HG02885 (cell line): ENCODE results near the gene COCH.

Experiments used
- ATAC-seq: cut with Tn5 transposase; IDR thresholded peaks from one replicate; pipeline ENCODE4 v1.9.1; 2021; ENCODE audit warnings: mild to moderate bottlenecking; ENCODE audit not compliant: unreplicated experiment, poor library complexity

The COCH gene

DNA sequence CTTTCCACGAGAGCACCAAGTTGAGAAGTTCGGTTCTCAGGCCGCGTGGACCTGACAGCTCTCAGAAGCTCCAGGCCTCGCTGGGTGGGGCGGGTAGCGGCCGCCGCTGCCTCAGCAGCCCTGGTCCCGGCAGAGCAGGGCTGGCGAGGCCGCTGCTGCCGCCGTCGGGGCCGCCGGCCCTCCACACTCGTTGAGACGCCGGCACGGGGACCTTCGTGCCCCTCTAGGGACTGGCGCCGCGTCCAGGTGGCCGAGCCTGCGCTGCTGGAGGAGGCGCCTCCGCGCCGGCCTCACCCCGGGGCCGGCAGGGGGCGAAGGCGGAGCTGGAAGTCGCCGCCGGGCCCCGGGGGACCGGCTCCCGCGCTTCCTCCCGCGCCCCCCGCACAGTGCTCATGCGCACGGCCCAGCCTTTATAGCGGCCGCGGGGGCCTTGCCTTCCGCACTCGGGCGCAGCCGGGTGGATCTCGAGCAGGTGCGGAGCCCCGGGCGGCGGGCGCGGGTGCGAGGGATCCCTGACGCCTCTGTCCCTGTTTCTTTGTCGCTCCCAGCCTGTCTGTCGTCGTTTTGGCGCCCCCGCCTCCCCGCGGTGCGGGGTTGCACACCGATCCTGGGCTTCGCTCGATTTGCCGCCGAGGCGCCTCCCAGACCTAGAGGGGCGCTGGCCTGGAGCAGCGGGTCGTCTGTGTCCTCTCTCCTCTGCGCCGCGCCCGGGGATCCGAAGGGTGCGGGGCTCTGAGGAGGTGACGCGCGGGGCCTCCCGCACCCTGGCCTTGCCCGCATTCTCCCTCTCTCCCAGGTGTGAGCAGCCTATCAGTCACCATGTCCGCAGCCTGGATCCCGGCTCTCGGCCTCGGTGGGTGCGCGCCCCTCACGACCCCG is at the start of gene COCH:
Gene COCH (plus strand): TSS at position 440 of the 879 bp plus-strand sequence. CDS start 380 bp downstream, at position 820.
- peak; percentile 76 for ATAC-seq

DNA sequence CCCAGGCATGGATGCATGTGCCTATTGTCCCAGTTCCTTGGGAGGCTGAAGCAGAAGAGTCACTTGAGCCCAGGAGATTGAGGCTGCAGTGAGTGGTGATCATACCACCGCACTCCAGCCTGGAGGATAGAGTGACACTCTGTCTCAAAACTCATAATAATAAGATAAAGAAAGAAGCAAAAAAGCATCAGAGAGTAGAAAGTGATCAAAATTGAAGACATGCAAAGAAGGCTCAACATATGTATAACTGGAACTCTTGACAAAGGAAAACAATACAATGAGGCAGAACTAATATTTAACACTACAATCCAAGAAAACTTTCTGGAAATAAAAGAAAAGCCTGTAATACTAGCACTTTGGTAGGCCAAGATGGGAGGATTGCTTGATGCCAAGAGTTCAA is 48.3 kb upstream of the COCH start:
- no peak for ATAC-seq

DNA sequence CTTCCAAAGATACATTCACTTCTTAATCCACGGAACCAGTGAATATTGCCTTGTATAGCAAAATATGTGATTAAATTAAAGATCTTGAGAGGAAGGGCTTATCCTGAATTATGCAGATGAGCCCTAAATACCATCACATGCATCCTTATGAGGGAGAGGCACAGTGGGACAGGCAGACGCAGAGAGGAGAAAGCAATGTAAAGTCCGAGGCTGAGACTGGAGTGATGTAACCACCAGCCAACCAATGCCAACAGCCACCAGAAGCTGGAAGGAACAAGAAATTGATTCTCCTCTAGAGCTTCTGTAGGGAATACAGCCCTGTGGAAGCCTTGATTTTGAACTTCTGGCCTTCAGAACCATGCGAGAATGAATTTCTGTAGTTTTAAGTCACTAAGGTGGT is 44.5 kb upstream of the COCH start:
- ATAC-seq, result no peak

DNA sequence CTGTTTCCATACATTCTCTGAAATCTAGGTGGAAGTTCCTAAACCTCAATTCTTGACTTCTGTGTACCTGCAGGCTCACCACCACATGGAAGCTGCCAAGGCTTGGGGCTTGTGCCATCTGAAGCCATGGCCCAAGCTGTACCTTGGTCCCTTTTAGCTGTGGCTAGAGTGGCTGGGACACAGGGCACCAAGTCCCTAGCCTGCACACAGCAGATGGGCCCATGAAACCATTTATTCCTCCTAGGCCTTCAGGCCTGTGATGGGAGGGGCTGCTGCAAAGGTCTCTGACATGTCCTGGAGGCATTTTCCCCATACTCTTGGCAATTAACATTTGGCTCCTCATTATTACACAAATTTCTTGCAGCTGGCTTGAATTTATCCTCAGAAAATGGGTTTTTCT is 40.0 kb upstream of the COCH start:
- no peak for ATAC-seq

DNA sequence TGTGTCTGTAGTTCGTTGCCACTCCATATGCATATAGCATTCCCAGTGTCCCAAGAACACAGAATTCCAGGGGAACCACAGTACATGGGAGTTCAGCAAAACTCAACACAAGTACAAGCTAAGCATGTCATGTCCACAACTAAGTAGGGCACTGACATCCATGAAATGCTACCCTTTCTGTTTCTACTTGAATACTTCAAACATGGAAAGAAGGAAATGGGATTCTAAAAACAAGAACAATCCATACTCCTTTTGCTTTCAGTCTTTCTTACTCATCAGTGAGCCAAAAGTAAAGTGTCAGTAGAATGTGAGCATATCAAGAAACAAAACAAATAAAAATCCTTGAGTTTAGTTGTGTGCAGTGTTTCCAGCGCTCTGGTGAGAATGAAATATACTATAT is 36.0 kb upstream of the COCH start:
- no peak for ATAC-seq

DNA sequence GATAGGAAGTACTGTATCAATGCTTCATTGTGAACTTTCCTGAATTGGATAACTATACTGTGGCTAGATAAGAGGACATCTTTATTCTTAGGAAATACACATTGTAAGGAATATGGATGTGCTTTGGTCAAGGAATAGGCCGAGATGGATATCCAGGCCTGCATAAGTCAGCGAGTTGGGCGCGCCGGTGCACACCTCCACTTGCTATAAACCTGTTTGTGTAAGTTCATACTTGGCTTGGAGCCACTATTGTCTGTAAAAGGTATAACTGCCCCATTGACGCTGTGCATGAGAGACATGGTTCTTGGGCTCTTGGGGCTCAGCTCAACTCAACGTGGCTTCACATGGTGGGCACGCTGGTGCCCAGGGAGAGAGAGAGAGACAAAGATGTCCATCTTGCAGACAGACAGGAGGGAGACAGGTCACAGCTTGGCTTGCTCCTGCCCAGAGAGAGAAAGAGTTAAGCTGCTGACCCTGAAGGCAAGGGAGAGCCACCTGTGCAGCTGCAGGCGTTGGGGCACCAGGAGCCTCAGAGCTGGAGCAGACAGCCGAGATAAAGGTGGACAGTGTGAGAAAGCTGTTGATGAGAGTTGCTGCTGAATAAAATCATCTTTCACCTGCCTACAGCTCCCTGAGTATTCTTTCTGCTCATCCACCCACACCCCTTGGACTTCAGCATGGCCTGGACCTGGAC is 34.1 kb upstream of the COCH start:
- no peak for ATAC-seq

DNA sequence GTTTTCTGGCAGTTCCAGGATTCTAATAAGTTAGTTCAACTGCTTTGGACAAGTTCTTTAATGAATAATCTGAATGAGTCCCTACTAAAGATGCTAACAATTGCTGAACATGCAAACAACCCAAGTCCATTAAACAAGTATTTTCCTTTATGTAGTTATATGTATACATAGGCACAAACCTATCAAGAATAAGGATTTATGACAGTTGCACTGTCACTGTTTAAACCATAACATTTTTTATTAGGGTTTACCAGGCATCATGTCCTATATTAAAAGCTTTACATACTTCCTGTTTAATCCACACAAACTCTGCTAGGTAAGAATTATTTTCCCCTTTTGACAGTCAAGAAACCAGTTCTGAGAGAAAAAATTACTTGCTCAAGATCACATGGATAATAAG is 31.9 kb upstream of the COCH start:
- ATAC-seq, result no peak

DNA sequence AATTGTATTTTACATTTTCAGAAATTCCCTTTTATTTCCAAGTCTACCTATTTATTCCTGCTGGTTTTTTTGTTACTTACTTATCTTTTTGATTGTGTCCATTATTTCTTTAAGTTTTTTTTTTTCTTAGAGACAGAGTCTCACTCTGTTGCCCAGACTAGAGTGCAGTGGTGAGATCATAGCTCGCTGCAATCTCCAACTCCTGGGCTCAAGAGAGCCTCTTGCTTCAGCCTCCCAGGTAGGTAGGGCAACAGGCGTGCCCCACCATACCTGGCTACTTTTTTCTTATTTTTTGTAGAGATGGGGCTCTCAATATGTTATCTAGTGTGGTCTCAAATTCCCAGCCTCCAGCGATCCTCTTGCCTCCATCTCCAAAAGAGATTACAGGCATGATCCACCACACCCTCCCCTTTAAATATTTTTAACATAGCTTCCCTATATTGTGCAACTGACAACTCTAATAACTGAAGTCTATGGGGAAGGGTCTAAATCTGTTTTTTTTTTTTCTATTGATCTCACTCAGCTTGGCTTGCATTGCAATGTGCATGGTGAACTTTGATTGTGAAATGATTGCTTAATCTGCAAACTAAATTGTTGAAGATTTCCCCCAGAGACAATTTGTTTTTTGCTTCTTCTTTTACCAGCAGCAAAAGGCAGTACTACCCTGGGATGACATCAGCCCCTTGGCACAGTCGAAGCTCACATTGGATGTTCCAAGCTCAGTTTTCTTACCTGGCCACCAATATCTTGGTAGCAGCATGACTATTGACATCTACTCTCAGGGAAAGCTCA is 25.7 kb upstream of the COCH start:
- ATAC-seq, result no peak

DNA sequence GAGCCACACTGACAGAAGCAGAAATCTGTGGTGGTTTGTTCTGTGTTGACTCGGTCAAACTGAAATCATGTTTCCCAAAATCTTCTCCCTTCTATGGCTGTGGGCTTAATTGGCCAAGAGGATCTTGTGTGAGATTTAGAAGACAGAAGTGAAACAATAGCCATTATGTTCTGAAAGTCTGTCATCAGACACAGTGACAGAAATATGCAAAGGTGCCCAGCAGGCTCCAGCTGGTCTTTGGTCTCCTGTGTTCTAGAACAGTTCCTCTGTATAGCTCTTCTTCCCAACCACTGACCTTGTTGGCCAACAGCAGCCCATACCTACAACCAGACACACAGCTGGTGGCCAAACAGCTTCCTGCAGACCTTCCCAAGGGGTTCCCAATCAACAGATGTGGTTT is 25.0 kb upstream of the COCH start:
- peak; percentile 93 for ATAC-seq

DNA sequence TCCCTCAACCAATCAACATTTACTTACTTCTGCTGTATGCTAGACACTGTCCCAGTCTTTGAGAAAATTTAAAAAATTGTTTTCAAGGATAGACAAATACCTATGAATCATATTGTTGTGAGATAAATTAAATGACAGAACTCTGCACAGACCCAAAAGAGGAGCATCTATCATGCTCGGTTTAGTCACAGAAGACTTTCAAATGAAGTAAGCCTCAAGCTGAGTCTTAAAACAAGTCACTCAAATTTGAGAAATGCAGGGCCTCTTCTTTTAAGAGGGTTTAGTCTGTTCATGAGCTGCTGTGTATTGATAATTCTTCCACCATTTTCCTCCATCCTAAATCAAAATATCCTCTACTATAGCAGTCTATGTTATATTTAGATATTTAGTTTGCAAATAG is 24.4 kb upstream of the COCH start:
- ATAC-seq, result no peak

DNA sequence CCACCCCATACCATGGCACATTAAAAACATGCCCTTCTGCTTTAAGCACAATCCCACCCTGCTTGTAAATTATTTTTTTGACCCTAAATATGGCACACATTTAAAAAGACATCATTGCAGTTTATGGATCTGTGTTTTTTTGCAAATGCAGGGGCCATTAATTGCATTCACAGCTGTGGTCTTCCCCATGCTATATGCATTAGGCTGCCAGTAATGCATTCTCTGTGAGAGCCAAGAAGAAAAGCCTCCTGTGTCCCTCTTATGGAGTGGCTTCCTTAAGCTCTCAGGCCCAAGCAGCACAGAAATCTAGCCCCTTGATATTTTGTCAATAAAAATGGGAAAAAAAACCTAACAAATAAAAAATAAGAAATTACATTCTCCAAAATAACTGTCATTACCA is 20.4 kb upstream of the COCH start:
- ATAC-seq, result no peak

DNA sequence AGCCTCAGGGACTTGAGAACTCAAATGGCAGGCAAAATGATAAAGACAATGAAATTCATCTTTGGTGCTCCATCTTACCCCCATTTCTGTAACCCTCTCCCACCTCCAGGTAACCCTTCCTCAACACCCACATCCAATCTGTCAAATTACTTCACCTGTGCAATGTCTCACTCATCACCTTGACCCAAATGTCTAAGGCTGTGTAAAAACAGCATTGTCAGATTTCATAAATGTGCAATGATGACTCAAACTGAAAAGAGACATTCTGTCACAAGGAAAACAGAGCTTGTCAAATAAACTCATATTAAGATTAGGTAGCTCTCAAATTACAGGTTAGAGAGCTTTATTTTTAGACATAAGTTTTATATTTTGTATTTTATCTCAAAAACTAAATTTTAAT is 19.9 kb upstream of the COCH start:
- peak; percentile 50 for ATAC-seq

DNA sequence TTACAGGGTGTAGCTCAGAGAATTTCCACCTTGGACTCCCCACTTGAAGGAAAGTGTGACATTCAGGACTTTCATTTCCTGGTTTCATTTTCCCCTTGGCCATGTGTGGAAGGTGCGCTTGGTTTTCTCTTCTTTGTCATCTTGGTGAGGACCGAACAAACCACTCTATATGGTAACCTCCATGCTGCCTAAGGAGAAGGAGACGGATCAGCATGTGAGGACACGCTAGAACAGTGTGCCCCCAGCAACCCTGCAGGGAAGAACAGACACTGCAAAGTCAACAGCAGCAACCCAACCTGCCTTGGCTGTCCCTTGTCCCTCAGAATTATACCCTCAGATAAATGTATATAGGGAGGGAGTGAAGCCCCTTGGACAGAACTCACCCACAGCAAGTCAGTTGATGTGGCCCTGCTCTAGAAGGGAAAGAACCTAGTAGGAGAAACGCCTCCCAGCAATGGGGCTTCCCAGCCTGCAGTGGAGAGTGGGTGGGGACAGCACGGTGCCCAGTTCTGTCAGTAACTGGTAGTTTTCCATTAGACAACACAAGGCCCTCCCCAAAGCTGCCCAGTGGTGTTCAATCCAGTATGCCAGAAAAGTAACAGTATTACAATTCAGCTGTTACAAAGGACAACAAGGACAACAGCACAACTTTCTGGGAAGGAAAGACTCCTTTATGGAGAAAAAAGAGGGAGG is 18.9 kb upstream of the COCH start:
- peak; percentile 79 for ATAC-seq

DNA sequence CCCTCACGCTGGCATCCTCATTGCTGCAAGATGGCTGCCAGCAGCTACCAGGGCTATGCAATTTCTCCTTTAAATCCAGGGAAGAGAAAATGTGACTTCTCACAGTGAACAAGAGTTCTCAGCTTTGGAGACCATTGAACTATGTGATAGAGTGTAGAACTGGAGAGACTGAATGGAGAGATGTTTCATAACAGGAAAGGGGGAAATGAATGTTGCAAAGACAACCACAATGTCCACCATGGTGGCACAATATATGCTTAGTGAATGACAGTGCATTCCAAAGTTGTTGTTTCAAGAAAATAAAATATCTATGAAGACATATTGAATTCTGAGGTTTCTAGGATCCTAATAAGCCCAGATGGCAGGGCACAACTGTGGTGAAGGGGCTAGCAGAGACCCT is 13.2 kb upstream of the COCH start:
- no peak for ATAC-seq

DNA sequence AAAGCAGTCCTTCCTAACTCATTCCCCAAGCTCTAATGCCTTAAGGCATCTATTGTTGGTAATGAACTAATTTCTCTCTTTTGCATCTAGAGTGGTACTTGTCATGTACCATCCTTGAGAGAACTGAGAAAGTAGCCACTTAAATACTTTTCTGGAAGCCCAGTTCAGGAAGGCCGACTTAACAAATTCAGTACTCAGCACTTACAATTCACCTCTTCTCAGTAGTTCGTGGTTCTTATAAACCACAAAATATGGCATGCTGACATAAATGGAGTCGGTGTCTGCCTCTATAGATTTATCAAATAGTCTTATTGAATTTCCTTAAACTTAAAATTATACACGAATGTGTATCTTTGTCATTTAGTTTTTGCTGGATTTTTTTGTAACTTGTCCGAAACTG is 9.4 kb upstream of the COCH start:
- ATAC-seq, result no peak

DNA sequence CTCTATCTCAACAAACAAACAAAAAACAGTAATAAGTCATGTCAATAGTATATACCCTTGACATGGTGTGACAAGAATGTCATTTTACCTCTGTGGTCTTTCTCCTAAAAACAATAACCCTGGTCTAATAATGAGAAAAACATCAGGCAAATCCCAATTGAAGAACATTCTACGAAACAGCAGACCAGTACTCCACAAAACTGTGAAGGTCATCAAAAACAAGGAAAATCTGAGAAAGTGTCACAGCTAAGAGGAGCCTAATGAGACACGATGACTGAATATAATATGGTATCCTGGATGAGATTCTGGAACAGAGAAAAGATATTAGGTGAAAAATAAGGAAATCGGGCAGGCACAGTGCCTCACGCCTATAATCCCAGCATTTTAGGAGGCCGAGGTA is 5.6 kb upstream of the COCH start:
- no peak for ATAC-seq

DNA sequence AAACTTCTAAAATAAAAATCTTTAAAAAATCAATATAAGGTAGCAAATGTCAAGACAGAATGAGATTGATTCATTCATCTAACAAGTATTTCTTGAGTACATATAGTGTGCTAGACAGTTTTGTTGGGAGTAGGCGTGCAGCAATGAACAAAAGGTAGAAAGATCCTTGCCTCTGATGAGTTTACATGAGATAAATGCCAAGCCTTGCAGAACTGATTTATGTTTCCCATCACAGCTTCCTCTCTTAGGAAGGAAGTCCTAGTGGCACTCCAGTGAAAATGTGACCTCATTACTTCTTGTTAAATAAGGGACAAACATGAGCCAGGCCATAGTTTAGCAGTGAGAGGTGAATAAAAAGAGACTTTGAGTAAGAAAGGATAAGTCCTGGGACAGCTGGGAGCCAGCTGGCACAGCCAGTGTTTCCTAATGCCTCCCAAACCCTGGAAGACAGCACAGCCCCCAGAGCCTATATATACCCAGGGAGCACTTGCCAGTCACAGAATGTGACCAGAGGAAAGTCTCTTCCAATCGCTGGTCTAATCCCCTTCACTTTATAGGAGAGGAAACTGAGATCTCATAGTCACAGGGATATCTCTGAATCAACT is 4.7 kb upstream of the COCH start:
- no peak for ATAC-seq

DNA sequence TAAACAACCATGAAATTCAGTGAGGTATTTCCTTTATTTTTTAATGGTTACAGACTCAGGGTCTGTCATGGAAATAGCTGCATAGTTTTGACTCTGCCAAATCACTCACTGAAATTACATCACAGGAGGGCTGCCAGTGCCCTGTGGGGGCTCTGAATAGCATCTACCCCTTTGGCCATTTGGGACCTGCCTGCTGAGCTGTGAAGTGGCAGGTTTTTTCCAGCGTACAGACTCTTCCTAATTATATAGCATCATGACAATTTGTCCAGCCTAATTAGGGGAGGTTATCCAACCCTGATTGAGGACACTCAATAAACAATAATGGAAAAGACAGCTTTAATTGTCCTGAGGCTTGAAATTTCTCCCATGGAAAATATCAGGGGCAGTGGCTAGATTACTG is 1.8 kb upstream of the COCH start:
- no peak for ATAC-seq

DNA sequence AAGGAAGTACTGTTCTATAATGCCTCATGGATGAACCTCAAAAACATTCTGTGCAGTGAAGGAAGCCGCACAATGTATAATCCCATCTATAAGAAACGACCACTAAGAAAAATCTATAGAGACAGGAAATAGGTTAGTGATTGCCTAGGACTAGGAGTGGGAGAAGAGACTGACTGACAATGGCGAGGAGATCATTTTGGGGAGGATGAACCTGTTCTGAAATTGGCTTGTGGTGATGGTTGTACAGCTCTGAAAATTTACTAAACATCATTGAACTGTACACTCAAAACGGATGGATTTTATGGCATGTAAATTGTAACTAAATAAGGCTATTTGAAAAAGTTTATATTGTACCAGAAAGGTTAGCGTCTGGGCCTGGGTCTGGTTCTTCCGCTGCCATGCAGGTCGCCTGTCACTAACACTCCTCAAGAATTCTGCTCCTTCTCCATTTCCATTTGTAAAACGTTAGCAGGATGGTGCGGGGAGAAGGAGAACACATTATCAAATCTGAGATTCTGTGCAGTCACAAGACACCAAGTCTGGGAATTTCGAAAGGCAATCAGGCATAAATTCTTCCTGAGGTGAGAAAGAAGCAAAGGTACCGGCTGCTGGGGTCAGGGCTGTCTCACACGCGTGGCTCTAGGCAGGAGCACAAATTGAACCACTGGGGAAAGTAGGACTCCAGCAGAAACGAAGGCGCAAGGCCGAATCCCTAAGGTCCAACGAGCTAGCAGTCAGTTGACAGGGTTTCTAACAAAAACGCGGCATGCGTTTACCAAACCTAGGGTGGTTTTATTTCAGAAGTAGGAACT is 845 bp upstream of the COCH start:
- ATAC-seq, result no peak
